Sigmoid colon (tissue), 4 donors: ENCODE results near the gene FAM83E.
A peak's percentile ranks its signal among the peaks of the same experiment; 100 is the strongest.

Source experiments
- EP300 ChIP-seq, 4 donors: sonication (generic); formaldehyde crosslinking; IDR thresholded peaks; one replicate each; pipeline ENCODE4 v1.6.1; 2017; ENCODE audit warnings: antibody characterized with exemption in 4 of 4
- POLR2A ChIP-seq, 2 donors: fragments of 450-650 bp; IDR thresholded peaks; one replicate each; pipeline ENCODE4 v1.6.1; 2016; ENCODE audit warnings: antibody characterized with exemption in 2 of 2, mild to moderate bottlenecking in 2 of 2, moderate library complexity in 2 of 2

DNA sequence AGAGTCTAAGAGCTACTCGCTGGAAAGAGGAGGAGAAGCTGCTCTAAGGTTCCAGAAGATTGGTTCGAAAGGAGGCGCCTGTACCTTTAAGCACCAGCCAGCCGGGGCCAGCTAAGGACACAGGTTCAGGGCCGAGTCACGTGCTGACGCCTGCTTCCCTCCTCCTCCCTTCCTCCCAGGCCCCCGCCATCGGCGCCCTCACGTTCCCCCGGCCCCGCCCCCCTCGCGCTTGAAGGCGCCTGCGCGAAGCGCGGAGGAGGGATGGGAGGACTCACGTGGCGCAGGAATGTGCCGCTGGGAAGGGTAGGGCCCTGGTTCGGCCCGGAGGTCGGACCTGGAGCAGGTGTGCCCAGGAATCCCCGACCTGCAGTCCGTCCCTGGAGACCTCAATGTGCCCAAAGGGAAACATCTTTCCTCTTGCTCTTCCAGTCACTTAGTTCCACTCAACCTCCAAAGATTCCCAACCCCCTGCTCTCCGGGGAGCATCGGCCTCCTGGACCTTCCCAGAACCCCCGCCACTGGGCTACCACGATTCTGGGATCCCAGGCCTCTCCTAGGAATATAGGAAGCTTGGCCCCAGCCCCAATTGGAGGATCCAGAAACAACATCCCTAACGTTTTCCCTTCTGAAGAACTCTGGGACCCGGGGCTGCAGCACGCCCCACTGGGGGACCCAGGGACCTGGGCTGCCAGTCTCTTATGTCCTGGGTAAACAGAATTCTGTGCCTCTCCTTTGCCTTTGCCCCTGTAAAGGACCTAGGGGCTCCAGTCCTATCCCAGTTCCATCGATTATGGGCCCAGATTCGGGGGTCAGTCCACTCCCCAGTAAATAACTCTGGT is 19.8 kb upstream of the FAM83E start:
- peak in 2 of 4 donors; percentile 46 to 89 for TF ChIP-seq EP300 (IDR thresholded peaks at IDR 0.05)
- peak; percentile 57 to 79 for TF ChIP-seq POLR2A (IDR thresholded peaks at IDR 0.05)
